ENCODE measurements around the gene UPF2.

DNA sequence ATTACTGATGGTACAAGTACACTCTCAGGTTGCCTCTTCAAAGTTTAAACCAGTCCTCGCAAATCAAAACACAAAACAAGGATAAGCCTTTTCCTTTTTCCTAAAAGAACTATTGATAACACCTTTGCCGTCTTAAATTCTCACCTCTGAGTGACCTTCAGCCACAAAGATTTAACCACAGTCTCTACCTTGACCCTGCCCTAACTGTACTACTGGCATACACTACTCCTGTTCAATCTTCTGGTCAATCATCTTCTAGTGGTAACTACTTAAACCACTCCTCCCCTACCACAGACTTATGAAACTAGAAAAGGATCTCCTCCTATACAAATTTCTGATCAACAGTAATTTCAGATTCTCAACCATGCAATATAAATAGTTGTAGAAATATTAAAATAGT lies 15.1 kb downstream of the UPF2 start:
- TF ChIP-seq, protein P1, sequence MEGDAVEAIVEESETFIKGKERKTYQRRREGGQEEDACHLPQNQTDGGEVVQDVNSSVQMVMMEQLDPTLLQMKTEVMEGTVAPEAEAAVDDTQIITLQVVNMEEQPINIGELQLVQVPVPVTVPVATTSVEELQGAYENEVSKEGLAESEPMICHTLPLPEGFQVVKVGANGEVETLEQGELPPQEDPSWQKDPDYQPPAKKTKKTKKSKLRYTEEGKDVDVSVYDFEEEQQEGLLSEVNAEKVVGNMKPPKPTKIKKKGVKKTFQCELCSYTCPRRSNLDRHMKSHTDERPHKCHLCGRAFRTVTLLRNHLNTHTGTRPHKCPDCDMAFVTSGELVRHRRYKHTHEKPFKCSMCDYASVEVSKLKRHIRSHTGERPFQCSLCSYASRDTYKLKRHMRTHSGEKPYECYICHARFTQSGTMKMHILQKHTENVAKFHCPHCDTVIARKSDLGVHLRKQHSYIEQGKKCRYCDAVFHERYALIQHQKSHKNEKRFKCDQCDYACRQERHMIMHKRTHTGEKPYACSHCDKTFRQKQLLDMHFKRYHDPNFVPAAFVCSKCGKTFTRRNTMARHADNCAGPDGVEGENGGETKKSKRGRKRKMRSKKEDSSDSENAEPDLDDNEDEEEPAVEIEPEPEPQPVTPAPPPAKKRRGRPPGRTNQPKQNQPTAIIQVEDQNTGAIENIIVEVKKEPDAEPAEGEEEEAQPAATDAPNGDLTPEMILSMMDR (IDR thresholded peaks at IDR 0.05), result no peak
- no peak for TF ChIP-seq POLR2A (IDR thresholded peaks at IDR 0.05)

Measured in adrenal gland (tissue), 5 donors.